A673 (cell line): Measurements from ENCODE around the gene UGT1A9. TPM values are rescaled to one million over a fixed set of nuclear protein-coding genes. Genes with fewer than 3 reads are reported as not detected.

Source experiments
- BruUV-seq: library from RNA; stranded (reverse); fragments of 400-500 nt; replicated peaks from 2 replicates; lab custom pipeline; 2021; lab: Mats Ljungman, UMichigan
- CTCF ChIA-PET: fragments of 300-600 bp; sonication (Branson Sonifier 250); formaldehyde crosslinking; loops from one replicate; lab custom pipeline; 2022; ENCODE audit warnings: antibody characterized with exemption; lab: Charles Lee
- POLR2A ChIA-PET: fragments of 300-600 bp; sonication (Branson Sonifier 250); formaldehyde crosslinking; loops from one replicate; lab custom pipeline; 2022; ENCODE audit warnings: antibody characterized with exemption; ENCODE audit not compliant: low non-redundant PET; lab: Charles Lee
- DNase-seq: peaks from one replicate; pipeline ENCODE4 v3.0.0-alpha.2; 2015; ENCODE audit warnings: low spot score
- H3K27ac ChIP-seq: fragments of 200-600 bp; sonication (generic); 2 replicates; pipeline ENCODE4 v1.5.1; 2016; ENCODE audit warnings: mixed run types, low read depth, mild to moderate bottlenecking, mixed read lengths, antibody characterized with exemption, low read length; ENCODE audit not compliant: poor library complexity, severe bottlenecking
- H3K27me3 ChIP-seq: fragments of 200-600 bp; sonication (generic); replicated peaks from 2 replicates; pipeline ENCODE4 v1.6.1; 2017; ENCODE audit warnings: mixed run types, low read depth, mild to moderate bottlenecking, mixed read lengths, antibody characterized with exemption, low read length; ENCODE audit not compliant: insufficient read depth, poor library complexity
- H3K36me3 ChIP-seq: fragments of 200-600 bp; sonication (generic); 2 replicates; pipeline ENCODE4 v1.6.1; 2016; ENCODE audit warnings: mixed run types, mild to moderate bottlenecking, mixed read lengths, antibody characterized with exemption, low read length; ENCODE audit not compliant: insufficient read depth, poor library complexity, severe bottlenecking
- H3K4me1 ChIP-seq: fragments of 200-600 bp; sonication (generic); 2 replicates; pipeline ENCODE4 v1.6.1; 2017; ENCODE audit warnings: mixed run types, mild to moderate bottlenecking, mixed read lengths, antibody characterized with exemption, low read length; ENCODE audit not compliant: insufficient read depth, poor library complexity, severe bottlenecking
- H3K4me3 ChIP-seq: fragments of 200-600 bp; sonication (generic); 2 replicates; pipeline ENCODE4 v1.5.1; 2016; ENCODE audit warnings: low read depth, mixed run types, mild to moderate bottlenecking, mixed read lengths, low read length; ENCODE audit not compliant: poor library complexity, severe bottlenecking
- H3K9me3 ChIP-seq: fragments of 200-600 bp; sonication (generic); 2 replicates; pipeline ENCODE4 v1.6.1; 2016; ENCODE audit warnings: mixed run types, low read depth, mild to moderate bottlenecking, mixed read lengths, antibody characterized with exemption, low read length; ENCODE audit not compliant: poor library complexity, severe bottlenecking
- CTCF ChIP-seq: fragments of 300-800, 200-600 bp; sonication (generic); conservative IDR thresholded peaks from 2 replicates; pipeline ENCODE4 v1.5.1; 2017; ENCODE audit warnings: low read depth, mild to moderate bottlenecking, antibody characterized with exemption, low read length, moderate library complexity, mixed read lengths
- EZH2 ChIP-seq: fragments of 200-600 bp; sonication (generic); IDR thresholded peaks from 2 replicates; pipeline ENCODE4 v1.6.1; 2017; ENCODE audit warnings: borderline replicate concordance, low read depth, mild to moderate bottlenecking, mixed read lengths, antibody characterized with exemption, low read length; ENCODE audit not compliant: poor library complexity, severe bottlenecking
- intact Hi-C: fragments of 100-400 bp; cut with micrococcal nuclease; formaldehyde crosslinking; loops from one replicate; pipeline ENCODE4 v1.10.0; 2022; ENCODE audit not compliant: unreplicated experiment
- total RNA-seq: library from RNA; stranded (reverse); gene quantifications from 2 replicates; pipeline ENCODE4 v1.2.3, GENCODE V29; 2021

The UGT1A9 gene
- total RNA-seq, 1 experiment from 2014 or later, result not detected

DNA sequence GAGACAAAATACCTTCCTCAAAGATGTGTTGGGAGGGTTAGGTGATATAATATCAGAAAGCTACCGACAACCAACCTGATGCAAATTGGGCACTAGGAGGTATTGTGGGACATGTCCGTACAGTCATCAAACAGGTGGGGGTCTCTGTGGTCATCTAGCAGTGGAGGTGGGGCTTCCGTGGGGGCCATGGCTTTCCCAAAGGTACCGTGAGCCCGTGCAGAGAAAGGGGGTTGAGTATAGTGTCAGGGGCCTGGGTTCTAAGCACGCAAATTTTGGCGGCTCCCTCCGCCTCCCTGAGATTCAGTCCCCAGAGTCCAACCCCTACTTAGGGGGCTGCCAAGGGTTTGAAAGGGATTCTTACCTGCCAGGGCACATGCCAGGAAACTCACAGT is 150.0 kb downstream of the UGT1A9 start:
- no peaks in the 10 kb centered on the region for H3K27me3 ChIP-seq
- H3K36me3 ChIP-seq, result no peaks in the 10 kb centered on the region
- ChIA-PET POLR2A (no interaction called here), CTCF (interaction anchor here (0.6 kb wide), 1 partner anchor 11 kb away, joined by 14 read pairs; no protein-coding TSS in a partner anchor)
- TF ChIP-seq EZH2 (no peak), CTCF (no peak)
- no peak for DNase-seq
- no peaks in the 10 kb centered on the region for H3K4me1 ChIP-seq
- no peaks in the 10 kb centered on the region for H3K9me3 ChIP-seq
- no peak overlapping the region for H3K4me3 ChIP-seq
- BruUV-seq, result no TSS peak
- intact Hi-C loops, result no loop called here
- no peak overlapping the region for H3K27ac ChIP-seq

GRCh38 chr2:233822101-233822771 is 150.5 kb downstream of the UGT1A9 start:
- Histone ChIP-seq H3K4me1 (no peaks in the 10 kb centered on the region), H3K36me3 (no peaks in the 10 kb centered on the region), H3K4me3 (no peak overlapping the region), H3K9me3 (no peaks in the 10 kb centered on the region), H3K27me3 (no peaks in the 10 kb centered on the region), H3K27ac (no peak overlapping the region)
- BruUV-seq, result no TSS peak
- CTCF ChIA-PET, result interaction anchor here (0.6 kb wide), 1 partner anchor 10 kb away, joined by 14 read pairs; no protein-coding TSS in a partner anchor
- POLR2A ChIA-PET, result no interaction called here
- intact Hi-C loops, result no loop called here
- no peak for TF ChIP-seq CTCF
- no peak for TF ChIP-seq EZH2
- DNase-seq, result no peak

Other genes starting within 250 kb of the UGT1A9 start
- gene USP40, start 105.1 kb upstream of the UGT1A9 start, total RNA-seq, result 29.6 and 35.6 TPM in 2 replicates
- not detected in 2 replicates for gene UGT1A8, start 54.3 kb upstream of the UGT1A9 start, total RNA-seq
- not detected in 2 replicates for gene UGT1A10, start 35.5 kb upstream of the UGT1A9 start, total RNA-seq
- not detected in 2 replicates for gene UGT1A7, start 10.0 kb downstream of the UGT1A9 start, total RNA-seq
- not detected in 2 replicates for gene UGT1A6, start 21.0 kb downstream of the UGT1A9 start, total RNA-seq
- gene UGT1A5, start 41.0 kb downstream of the UGT1A9 start, total RNA-seq, result not detected in 2 replicates
- gene UGT1A4, start 46.8 kb downstream of the UGT1A9 start, total RNA-seq, result 0.11 TPM in 1 of 2 replicates, not detected in the other
- not detected in 2 replicates for gene UGT1A3, start 57.1 kb downstream of the UGT1A9 start, total RNA-seq
- not detected in 2 replicates for gene UGT1A1, start 88.4 kb downstream of the UGT1A9 start, total RNA-seq
- gene MROH2A, start 106.4 kb downstream of the UGT1A9 start, total RNA-seq, result 0.92 and 1.3 TPM in 2 replicates
- 103 and 107 TPM in 2 replicates for gene HJURP, start 182.6 kb downstream of the UGT1A9 start, total RNA-seq
- 3.6 and 8.9 TPM in 2 replicates for gene TRPM8, start 245.5 kb downstream of the UGT1A9 start, total RNA-seq